SHP77 (cell line): ENCODE data around the gene POLR2J.
"Not testable (repeated sequence)": the region's sequence is repeated elsewhere in the genome, so short reads cannot be mapped to it uniquely, and the experiment has no call there.

Source experiments
- DNase-seq, 2 experiments: peaks; one replicate each; lab custom pipeline; 2025; lab: John Stamatoyannopoulos, UW

The POLR2J gene

GRCh38 chr7:102466097-102466496, 12.6 kb downstream of the POLR2J start:
- DNase-seq, result no peak

GRCh38 chr7:102464577-102465280, 14.0 kb downstream of the POLR2J start, which contains the start of the genes ALKBH4 and LRWD1:
Gene ALKBH4 (minus strand): TSS chr7:102464863. CDS start chr7:102464836, 27 bp downstream.
Gene LRWD1 (plus strand): TSS chr7:102464984. CDS start chr7:102465081, 97 bp downstream.
- DNase-seq, result peak; percentile 73 to 85

GRCh38 chr7:102463841-102464576, 14.7 kb downstream of the POLR2J start:
- no peak for DNase-seq

GRCh38 chr7:102460467-102460866, 18.3 kb downstream of the POLR2J start:
- DNase-seq, result no peak

DNA sequence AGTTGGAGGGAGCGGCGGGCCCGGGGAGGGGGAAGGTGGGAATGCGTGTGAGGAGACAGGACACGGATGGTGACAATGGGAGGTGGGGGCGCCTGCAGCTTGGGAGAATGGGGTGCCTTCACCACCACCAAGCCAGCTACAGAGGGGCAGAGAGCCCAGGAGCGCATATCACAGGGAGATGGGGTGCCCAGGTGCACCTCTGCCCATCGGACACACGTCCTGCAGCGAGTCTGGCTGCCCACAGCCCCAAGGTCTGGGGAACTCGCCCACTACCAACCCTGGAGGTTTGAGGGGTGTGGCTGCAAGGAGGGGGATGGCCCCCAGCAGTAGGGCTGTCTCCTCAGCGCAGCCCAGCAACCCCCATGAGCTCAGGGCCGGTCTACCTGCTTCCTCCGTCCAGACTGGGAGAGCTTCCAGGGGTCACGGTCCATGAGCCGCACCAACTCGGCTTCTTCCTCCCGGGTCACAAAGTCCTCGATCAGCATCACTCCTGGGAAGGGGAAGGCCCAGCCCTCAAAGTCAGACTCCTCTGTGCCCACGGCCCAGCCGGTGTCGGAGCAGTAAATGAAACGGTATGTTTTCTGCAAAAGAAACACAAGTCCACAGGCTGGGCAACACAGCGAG, 19.4 kb downstream of the POLR2J start:
- DNase-seq, result no peak

DNA sequence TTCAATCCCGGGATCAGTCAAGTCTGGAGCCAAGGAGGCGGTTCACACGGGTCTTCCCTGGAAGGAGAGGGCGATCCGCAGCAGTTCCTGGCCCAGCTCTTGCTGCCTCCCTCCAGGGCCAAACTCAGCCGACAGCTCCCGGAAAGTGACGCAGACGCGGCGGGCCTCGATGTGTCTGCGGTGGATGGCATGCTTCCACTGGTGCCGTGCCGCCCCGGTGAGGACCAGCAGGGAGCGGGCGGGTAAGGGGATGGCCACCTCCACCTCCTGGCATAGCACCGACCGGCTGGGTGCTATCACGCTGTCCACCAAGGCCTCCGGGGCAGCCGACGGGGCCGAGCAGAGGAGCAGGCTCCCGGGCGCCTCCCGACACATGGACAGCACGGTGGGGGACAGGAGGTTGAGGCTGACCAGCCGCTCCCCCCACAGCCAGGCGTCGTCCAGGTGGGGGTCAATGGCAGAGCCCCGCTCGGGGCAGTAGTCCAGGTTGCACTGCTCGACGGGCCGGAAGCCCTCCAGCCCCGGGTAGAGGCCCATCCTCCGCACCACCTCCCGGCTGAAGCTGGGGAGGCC, 21.3 kb downstream of the POLR2J start:
- no peak for DNase-seq

DNA sequence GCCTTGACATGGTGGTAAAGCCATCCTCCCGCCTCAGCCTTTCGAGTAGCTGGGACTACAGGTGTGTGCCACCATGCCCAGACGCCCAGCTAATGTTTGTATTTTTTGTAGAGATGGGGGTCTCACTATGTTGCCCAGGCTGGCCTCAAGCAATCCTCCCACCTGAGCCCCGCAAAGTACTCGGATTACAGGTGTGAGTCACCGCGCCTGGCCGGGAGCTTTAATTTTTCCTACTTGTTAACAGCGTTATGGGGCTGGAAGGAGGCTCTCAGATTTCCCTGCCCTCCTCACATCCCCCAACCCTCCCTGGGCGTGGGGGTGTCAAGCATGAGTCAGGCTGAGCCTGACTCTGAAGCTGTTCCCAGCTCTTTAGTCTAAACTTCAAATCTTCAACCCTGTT, 22.4 kb downstream of the POLR2J start:
- DNase-seq, result no peak

DNA sequence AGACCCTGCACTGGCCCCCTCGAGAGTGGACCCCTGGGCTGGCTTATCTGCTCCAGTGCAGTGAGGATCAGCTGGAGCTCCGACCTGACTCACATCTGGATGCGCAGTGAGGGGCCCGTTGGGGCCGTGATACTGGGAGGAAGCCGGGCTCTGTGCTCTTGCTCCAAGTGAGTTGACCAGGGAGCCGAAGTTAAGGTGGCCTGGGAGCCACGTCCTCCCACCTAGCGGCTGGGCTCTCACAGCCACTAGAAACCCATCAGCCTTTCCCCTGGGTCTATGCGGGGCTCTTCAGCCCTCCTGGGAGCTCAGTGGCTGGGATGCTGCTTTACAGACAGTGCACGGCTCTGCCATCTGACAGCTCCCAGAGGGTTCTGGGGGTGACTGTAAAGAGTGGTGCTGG, 23.1 kb downstream of the POLR2J start:
- DNase-seq, result no peak

GRCh38 chr7:102454932-102455331, 23.8 kb downstream of the POLR2J start:
- not testable (repeated sequence) for DNase-seq

DNA sequence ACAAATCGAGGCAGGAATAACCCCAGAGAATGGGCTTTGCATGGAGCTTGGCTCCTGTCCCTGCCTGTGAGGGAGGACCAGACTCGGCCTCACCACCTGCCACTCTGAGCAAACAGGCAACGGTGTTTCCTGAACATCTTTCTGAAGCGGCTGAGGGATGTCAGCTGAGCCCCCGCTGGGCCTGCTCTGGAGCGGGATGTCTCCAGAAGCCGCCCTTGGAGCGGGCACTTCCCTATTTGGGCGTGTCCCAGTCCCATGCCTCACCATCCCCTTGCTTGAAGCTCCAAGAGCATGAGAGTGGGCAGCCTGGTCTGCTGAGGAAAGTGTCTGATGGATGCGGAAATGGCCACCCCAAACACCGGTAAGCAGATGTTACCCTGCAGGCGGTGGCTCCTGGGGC, 24.3 kb downstream of the POLR2J start:
- DNase-seq, result peak; percentile 52 to 81

DNA sequence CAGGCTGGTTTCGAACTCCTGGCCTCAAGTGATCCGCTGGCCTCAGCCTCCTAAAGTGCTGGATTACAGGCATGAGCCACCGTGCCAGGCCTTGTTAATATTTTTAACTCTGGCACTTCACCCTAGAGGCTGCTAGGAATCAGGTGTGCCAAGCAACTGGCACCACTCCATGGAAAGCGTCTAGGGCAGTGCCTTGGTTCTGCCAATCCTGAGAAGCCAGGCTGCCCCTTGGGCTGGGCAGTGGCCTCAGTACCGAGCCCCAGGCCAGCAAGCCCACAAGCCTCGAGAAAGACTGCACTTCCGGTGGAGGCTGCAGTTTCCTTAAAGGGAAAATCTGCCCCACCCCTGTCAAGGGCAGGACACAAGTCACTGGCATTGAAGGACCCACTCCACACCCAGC, 25.4 kb downstream of the POLR2J start:
- no peak for DNase-seq

DNA sequence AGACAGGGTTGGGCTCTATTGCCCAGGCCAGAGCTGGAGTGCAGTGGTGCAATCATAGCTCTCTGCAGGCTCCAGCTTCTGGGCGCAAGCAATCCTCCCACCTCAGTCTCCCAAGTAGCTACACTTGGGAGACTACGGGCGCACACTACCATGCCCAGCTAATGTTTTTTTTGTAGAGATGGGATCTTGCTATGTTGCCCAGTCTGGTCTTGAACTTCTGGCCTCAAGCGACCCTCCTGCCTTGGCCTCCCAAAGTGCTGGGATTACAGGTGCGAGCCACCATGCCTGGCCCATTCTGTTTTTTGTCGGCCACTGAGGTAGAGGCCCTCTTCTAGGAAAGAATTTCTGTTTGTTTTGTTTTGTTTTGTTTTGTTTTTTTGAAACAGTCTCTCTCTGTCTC, 26.3 kb downstream of the POLR2J start:
- DNase-seq, result no peak

DNA sequence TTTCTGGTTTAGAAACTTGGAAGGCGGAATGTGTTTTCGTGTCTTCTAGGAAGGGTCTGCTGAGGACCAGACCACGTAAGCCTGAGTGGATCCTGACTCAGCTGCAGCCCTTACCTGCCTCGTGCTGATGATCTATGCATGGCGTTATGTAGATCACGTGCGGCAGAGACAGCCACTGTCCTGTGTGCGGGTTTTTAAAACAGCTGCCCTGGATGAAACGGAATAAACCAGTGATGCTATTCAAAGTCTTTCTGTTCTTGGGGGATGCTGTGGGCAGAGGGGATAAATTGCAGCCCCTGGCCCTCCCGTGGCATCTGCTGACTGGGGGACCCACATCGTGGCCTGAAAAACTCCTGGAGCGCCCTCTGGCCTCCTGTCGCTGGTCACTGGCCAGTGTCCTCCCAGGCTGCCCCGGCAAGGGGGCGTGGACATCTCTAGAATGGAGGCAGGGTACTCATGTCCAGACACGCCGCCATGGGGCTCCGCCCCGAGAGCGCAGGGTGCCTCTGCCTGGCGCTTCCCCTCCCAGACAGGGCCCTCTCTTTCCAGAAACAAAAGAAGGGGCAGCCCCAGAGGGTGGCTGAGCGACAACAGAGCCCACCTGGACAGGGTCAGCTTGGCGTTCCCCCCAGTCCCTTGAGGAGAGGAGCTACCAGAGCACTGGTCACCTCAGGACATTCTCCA, 27.2 kb downstream of the POLR2J start:
- peak; percentile 67 to 83 for DNase-seq

GRCh38 chr7:102450242-102450641, 28.5 kb downstream of the POLR2J start:
- peak in 1 of 2 experiments; percentile 4 for DNase-seq

- no peak for DNase-seq
These were observed 29.6 kb downstream of the POLR2J start for GRCh38 chr7:102449136-102449535.

DNA sequence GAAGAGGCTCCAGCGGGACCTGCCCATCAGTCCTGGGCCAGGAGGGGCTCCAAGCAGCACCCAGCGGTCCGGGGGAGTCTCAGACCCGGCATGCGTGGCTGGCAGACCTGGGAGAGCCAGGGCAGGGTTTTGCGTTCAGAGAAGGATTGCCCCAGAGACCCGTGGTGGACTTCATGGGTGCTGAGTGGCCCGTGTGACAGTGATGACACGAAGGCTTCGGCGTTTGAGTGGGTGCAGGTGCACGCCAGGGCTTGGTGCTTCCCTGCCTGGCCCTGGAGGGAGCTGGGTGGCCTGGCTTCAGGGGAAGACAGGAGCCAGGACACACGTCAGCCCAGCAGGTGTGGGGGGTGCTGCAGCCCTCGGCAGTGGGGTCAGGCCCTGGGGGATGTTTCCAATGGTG, 31.4 kb downstream of the POLR2J start:
- DNase-seq, result no peak

- no peak for DNase-seq
These were observed 32.1 kb downstream of the POLR2J start for GRCh38 chr7:102446387-102447156.

DNA sequence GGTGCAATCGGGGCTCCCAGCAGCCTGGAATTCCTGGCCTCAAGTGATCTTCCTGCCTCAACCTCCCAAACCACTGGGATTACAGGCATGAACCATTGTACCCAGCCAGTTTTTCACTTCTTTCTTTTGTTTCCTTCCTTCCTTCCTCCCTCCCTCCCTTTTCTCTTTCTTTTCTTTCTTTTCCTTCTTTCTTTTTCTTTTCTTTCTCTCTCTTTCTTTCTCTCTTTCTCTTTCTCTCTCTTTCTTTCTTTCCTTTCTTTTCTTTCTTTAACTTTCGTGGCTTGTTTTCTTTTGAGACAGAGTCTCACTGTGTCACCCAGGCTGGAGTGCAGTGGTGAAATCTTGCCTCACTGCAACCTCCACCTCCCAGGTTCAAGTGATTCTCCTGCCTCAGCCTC, 33.0 kb downstream of the POLR2J start:
- no peak for DNase-seq

DNA sequence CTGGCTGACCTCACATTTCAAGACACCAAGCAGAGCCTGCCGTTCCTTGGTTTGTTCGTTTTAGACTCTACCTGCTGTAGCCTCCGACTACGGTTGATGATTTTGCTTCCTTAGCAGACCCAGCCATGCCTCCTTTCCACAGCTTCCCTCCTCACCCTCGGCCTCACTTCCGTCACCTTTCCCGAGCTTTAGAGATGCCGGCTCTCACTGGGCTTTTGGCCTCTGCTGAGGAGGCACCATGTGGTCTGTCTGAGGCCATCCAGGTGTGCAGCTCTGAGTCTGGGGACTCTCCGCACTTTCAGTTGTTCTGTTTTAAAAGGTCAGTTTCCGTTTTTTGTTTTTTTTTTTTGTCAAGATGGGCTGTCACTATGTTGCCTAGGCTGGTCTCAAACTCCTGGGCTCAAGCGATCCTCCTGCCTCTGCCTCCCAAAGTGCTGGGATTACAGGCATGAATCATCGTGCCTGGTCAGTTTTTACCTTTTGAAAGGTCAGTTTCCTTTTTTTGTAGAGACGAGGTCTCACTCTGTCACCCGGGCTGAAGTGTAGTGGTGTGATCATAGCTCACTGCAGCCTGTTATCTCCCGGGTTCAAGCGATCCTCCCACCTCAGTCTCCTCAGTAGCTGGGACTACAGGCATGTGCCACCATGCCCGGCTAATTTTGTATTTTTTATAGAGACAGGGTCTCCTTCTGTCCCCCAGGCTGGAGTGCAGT, 33.6 kb downstream of the POLR2J start:
- no peak for DNase-seq

- no peak for DNase-seq
These were observed 38.5 kb downstream of the POLR2J start for GRCh38 chr7:102439963-102440795.
